GM18909 (cell line): ENCODE results near the gene MAJIN.
"Not testable (repeated sequence)": the region's sequence is repeated elsewhere in the genome, so short reads cannot be mapped to it uniquely, and the experiment has no call there.

Source experiments
- ATAC-seq: cut with Tn5 transposase; IDR thresholded peaks from one replicate; pipeline ENCODE4 v1.9.1; 2021; ENCODE audit warnings: mild to moderate bottlenecking; ENCODE audit not compliant: unreplicated experiment, poor library complexity

The MAJIN gene

DNA sequence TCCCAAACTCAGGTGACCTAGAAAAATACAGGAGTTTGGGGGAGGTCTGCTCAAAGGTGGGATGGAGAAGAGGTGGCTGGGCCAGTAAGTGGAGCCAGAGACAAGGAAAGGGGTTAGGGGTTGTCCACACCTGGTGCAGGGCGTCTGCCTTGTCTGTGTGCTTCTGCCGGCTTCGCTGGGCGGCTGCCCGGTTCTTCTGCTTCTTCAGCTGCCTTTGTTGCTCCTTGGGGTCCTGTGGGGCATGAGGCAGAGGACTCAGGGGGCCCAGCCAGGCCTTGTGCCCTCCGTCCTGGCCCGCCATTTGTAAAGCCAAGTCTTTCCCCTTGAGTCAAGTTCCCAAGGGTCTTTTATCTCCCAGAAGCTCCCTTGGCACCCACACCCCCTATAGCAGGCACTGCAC is 22.4 kb upstream of the MAJIN start:
- ATAC-seq = no peak

DNA sequence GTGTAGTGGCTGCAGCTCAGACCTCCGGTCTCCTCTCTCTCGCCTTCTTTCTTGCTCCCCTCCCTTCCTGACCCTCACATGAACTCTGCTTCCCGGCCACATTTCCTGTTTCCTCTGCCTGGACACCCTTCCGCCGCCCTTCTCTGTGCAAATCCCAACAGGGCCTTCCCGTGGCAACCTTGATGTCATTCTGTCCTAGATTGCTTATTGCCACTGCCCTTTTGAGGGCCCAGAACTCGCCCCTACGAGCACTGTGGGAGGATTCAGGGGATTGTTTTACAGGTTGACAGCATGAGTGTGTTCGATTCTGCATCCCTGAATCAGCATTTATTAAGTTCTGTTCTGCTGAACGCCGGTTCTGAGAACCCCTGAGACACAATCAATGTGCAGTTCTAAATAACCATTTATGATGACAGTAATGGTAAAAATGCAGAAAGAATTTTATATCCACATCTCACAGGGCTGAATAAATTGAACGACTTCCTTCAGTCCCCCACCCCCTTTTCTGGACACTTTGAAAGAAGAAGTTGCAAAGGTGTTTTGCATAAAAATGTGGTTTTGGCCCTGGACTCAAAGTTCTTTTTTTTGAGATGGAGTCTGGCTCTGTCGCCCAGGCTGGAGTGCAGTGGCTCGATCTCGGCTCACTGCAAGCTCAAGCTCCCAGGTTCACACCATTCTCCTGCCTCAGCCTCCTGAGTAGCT is 18.5 kb upstream of the MAJIN start:
- no peak for ATAC-seq

DNA sequence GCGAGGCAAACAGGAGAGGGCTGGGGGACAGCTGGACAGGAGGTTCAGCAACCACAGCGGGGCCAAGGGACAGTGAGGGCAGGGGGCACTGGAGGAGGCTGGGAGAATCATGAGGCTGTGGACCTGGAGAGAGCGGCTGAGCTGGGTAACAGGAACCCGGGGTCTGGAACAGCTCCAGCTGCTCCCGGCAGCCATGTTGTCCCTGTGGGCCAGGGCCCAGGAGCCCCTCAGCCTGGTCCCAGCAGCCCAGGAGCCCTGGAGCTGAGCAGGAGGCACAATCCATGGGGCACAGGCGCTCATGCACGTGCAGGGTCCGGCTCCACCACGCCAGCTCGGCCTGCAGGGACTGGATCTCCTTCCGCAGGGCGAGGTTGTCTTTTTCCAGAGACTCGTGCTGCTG is 17.5 kb upstream of the MAJIN start:
- no peak for ATAC-seq

DNA sequence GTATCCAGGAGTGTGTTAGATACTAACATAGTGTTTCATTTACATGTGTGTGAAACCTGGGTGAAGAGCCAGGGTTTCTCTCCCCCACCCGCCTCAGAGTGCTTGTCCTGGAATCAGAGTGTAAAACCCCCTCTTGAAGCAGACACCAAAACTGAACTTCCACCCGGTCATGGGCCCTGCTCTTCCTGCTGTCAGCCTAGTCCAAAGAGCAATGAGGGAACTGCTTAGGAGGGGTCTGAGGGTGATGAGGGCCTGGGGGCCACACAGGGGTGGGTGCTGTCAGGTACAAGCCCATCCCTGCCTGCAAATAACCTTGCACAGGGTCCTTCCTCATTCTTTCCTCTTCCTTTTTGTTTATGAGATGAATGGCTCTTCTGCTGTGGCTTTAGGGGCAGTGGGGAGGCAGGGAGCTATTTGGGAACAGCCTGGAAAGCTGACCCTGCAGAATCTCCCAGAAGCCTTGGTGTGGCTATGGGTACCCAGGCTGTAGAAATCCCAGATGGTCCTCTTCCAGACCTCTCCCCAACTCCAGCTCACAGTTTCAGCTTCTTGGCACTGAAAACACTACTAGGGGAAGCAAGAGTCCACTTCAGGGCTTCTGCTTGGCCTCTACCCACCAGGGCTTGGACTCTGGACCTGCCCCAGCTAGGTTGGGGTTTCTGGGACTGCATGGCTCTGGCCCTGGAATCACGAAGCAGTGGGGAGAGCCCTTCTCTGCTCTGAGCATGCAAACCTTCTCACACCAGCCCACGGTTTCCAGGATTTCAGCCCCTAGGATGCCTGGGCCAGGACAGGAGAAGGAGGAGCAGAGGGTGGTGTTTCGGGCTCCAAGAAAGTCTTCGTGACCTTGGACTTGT is 16.3 kb upstream of the MAJIN start:
- ATAC-seq = no peak

DNA sequence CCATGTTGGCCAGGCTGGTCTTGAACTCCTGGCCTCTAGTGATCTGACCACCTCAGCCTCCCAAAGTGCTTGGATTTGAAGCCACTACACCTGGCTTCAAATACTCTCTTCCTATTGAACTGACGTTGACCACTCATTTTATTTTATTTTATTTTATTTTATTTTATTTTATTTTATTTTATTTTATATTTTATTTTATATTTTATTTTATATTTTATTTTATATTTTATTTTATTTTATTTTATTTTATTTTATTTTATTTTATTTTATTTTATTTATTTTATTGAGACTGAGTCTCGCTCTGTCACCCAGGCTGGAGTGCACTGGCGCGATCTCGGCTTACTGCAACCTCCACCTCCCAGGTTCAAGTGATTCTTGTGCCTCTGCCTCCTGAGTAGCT is 11.4 kb upstream of the MAJIN start:
- ATAC-seq = not testable (repeated sequence)

DNA sequence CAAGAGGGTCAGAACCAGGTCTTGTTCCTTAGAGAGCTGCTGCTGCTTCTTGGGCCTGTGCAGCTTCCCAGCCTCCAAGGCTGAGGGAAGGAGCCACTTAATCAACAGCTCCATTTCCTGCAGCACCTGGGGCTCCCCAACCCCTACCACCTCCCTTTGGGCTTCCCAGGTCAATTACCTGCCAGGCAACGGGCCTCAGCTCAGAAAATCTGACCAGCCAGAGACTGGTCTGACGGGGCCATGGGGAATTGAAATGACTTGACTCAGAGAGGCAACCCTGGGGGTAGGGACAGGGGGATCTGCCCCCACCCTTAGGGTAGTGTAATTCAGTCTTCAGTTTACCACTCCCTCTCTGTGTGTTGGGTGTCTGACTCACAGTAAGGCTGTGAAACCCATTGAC is 4.7 kb upstream of the MAJIN start:
- ATAC-seq = no peak

DNA sequence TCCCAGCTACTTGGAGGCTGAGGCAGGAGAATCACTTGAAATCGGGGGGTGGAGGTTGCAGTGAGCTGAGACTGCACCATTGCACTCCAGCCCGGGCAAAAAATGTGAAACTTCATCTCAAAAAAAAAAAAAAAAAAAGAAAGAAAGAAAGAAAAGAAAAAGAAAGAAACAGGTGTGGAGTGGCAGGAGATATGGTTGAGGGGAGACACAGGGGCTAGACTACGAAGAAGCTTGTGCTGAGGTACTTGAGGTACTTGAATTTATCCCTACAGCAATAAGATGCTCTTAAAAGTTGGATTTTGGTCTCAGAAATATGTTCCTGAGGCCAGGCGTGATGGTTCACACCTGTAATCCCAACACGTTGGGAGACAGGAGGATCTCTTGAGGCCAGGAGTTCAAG is 2.2 kb upstream of the MAJIN start:
- ATAC-seq = no peak

DNA sequence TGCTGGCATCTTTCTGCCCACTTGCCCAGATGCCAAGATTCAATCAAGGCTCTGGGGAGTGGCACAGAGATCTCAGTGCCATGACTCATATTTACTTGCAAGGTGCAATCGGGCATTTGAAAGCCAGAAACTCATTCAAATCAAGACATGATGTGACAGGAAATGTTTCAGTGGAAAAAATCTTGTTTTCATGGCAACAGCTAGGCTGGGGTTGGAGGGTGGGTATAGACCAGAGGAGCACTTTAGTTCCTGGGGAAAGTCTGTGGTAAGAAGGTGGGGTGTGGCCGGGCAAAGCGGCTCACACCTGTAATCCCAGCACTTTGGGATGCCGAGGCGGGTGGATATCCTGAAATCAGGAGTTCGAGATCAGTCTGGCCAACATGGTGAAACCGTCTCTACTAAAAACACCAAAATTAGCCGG is 1.2 kb downstream of the MAJIN start:
- no peak for ATAC-seq

DNA sequence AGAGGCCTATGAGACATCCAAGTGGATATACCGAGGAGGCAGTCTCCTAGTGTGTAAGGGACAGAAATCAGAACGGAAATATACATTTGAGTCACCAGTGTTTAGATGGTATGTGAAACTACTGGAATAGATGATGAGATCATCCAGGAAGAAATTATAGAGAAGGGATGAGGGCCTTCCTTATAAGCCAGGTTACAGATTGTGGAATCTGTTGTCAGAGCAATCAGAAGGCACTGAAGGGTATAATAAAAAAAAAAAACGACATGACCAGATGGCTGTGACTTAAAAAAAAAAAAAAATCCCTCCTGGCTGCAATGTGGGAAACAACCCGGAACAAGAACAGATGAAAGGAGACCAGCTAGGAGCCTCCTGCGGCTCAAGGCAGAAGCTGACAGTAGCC is 2.7 kb downstream of the MAJIN start:
- ATAC-seq = no peak

DNA sequence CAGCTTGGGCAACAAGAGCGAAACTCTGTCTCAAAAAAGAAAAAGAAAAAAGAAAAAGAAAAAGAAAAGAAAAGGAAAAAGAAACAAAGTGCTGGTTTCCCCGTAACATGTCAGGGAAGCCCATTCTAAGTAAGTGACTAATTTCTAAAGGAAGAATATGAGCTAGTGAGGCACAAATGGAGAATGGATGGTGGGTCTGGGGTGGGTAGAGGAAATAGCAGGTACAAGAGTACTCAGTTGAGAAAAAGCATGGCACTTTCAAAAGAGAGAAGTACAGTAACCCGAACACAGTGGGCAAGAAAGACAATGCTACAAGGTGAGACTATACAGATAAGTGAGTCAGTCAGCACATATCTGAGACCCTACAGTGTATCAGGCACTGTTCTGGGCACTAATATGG is 4.5 kb downstream of the MAJIN start:
- no peak for ATAC-seq

DNA sequence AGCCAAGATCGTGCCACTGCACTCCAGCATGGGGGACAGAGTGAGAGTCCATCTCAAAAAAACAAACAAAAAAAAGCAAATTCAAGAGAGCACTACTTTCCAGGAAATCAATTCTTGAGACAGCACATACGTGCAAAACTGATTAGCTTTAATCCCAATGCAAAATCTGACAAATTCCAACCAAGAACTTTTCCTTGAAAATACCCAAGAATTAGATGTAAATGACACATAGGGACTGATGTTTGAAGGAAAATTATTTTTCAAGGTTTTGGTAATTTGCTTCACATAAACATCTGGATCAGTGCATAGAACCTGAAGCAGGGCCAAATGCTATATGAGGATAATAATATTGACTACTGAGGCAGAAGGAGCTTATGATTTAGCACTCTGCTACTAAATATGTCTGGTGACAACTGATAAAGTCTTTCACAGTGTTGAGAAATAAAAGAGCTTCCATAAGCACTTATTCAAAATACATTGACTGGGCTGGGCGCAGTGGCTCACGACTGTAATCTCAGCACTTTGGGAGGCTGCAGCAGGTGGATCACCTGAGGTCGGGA is 8.8 kb downstream of the MAJIN start:
- no peak for ATAC-seq

DNA sequence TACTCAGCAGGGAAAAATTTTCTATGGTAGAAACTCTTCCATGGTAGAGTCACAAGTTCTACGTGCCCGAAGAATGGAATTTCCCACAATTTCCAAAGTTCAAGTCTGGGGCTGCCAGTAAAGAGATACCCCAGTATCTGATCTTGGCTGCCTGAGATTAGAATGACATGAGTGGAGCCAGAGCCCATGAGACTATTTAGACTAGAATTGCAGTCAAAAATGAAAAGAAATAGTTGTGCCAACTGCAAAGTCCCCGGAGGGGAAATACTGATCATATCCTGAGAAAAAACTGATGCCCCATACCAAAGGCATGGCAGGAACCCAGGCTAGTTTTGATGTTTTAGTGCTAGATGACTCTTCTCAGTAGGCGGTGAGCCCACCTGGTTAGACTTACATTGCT is 11.2 kb downstream of the MAJIN start:
- ATAC-seq = no peak

DNA sequence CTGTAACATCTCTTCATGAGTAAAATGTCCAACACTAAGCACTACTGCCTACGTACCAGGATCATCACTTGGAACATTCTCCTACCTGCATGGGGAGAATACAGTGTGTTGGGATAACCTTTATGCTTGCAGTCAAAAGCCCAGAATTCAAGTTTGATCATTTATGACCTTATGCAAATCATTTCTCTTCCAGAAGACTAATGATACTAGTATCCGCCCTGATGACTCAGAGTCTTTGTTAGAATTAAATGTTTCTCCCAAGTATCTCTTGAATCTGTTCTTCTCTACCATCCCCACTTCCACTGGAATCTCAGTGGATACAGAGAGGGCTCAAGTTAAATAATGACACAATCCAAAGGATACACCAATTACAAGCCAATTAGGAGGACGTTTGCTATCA is 12.4 kb downstream of the MAJIN start:
- no peak for ATAC-seq

DNA sequence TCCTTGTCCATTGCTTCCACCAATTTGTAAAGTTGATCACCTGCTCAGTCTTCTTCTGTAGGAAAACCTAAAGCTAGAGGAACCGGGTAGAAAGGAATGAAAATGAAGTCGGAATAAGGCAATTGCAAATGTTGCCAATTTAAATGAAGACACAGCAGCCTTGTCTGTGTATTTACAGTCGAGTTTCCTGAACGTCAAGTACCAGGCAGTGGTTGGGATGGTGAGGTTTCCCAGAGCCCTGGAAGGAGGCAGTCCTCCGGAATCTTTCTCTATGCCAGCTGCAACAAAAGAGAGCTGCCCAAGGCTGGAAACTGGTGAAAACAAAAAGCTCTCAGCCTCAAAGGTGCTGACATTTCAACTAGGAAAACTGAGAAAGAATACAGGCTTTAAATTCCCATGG is 17.7 kb downstream of the MAJIN start:
- ATAC-seq = no peak

DNA sequence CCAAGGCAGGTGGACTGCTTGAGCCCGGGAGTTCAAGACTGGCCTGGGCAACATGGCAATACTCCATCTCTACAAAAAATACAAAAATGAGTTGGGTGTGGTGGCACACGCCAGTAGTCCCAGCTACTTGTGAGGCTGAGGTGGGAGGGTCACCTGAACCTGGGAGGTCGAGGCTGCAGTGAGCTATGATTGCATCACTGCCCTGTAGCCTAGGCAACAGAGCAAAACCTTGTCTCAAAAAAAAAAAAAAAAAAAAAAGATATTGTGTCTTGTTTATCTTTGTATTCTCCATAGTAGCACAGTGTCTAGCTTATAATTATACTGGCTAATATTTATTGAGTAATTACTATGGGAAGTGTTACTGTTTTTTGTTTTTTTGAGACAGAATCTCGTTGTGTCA is 20.4 kb downstream of the MAJIN start:
- no peak for ATAC-seq

DNA sequence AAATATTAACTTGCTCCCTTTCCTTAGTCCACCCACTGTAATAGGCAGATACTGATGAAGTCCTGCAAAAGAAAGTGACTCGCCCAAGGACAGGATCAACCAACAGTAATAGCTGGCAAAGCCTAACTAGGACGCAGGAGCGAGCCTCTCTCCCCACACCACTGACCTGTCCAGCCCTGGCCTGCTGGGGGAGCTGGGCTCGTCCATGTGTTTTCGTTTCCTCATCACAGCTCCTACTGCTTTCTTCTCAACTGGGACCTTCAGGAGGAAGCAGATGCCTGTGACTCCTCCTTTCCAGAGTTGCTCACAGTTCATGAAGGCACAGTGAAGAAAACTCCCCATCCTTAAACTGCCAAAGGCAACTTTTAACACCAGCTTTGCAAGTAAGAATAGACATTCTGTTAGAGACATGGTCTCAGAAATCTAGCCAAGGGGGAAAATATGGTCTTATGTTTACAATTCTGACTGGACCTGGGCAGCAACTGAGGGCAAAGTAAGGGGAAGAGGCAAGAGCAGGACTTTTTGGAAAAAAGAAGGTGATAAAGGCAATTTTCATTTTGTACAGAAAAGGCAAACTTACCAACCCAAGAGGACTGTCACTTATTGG is 24.6 kb downstream of the MAJIN start:
- no peak for ATAC-seq

DNA sequence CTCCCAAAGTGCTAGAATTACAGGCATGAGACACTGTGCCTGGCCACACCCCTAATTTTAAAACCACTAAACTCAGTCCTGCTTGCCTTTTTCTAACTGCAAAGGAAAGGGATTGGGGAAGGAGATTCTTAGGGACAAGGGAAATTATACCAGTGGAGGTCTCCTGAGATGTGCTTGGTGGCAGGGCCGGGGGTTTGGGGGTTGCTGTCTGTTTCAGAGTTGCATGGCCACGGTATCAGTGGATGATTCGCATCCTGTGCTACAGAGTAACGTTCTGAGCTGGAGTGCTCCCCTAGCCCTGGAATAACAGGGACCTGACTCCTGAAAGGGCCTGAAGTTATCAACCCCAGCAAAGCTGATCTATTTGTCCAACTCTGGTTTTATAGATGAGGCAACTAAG is 35.4 kb downstream of the MAJIN start:
- ATAC-seq = no peak

DNA sequence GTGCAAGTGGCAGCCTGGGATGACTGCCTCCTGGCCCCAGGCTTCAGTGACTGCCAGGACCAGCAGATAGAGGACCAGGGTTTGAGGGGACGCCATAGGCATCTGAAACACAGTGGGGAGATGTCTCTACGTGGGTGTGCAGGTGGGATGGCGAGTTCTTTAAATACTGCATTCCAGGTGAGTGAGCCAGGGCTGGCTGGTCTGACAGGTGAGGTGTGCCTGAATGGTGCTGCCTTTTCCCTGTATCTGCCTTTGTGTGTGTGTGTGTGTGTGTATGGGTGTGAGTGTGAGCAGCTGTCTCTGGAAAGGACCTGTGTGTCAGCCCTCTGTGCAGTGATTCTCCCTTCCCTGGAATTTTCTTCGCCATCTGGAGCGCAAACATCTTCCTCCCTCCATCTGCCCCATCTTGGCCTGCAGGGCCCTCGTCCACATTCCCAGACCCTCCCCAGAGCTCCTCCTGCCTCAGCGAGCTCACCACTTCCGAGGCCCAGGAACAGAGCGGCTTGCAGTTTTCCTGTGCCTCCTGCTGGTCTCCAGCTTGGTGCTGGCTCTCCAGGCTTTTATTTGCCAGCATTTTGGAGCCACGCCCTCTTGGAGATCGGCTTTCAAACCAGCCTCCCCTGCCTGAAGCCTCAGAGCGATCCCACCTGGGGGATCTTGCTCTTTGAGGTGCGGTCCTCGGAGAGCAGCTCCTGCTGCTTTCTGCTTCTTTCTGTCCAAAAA is 36.4 kb downstream of the MAJIN start, which contains the start of gene GPHA2:
TSS of gene GPHA2 (minus strand) at position 535 of the 723 bp plus-strand sequence. CDS start at position 102, 433 bp downstream.
- ATAC-seq = no peak

DNA sequence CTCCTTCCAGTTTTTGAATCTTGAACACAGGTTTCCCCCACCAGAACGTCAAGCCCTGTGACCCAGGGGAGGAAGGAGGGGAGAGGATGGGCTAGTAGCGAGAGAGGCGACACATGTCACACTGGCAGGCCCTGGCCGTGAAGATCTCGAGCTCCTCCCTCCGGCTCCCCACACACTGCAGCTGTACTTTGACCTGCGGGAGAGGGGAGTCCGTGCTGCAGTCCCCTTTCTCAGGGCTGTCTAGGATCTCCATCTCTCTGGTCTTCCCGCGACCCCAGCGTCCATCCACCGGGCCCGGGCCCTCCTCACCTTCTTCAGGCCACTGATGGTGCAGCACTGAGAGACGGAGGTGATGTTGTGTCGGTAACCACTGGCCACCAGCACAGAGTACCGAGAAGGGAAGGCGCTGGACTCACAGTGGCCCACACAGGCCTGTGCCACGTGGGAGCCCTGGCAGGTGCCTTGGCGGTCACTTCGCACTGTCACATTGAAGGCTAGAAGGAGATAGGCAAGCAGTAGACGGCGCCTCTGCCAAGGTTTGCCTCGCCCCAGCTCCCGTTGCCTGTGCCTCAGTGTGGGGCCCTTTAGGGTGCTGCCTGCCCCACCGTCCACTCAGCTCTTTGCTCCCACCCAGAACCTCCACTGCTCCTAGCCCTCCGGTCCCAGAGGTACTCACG is 37.1 kb downstream of the MAJIN start:
- ATAC-seq = no peak
